ENCODE results near the gene PSRC1.
A peak's percentile ranks its signal among the peaks of the same experiment; 100 is the strongest.
"Not testable (repeated sequence)": the region's sequence is repeated elsewhere in the genome, so short reads cannot be mapped to it uniquely, and the experiment has no call there.

Gene PSRC1

GRCh38 chr1:109290137-109290536 is 7.2 kb upstream of the PSRC1 start:
- Histone ChIP-seq H3K4me2 (ENCODE audit: low read depth, low read length, poor library complexity, severe bottlenecking) (no peak overlapping the region), H3K4me3 (ENCODE audit: insufficient read depth, low read length, poor library complexity, severe bottlenecking) (no peak overlapping the region), H3K9me3 (ENCODE audit: insufficient read depth, low read length) (no peaks in the 10 kb centered on the region), H3F3A (ENCODE audit: insufficient read depth) (no peaks in the 10 kb centered on the region), H3K27ac (ENCODE audit: low read depth, low read length) (no peak overlapping the region), H2AFZ (ENCODE audit: low read depth, low read length, severe bottlenecking) (no peak overlapping the region), H3K79me2 (ENCODE audit: insufficient read depth, low read length) (no peaks in the 10 kb centered on the region), H3K27me3 (ENCODE audit: low read length) (no peaks in the 10 kb centered on the region), H3K9me2 (replicated peaks; ENCODE audit: insufficient read depth, low read length) (no peaks in the 10 kb centered on the region), H3K36me3 (ENCODE audit: low read length) (no peaks in the 10 kb centered on the region), H3K9ac (ENCODE audit: low read length) (no peak overlapping the region), H4K20me1 (ENCODE audit: low read depth, low read length) (no peaks in the 10 kb centered on the region)
- TF ChIP-seq CTCF (IDR thresholded peaks at IDR 0.05; ENCODE audit: insufficient read depth, low read length, poor library complexity, severe bottlenecking) = no peak
- TF ChIP-seq EZH2phosphoT487 (conservative IDR thresholded peaks at IDR 0.05; ENCODE audit: low read length) = no peak

- H3K27me3 ChIP-seq (ENCODE audit: low read length); H4K20me1 ChIP-seq (ENCODE audit: low read depth, low read length); H3K9me2 ChIP-seq (replicated peaks; ENCODE audit: insufficient read depth, low read length); H3K9ac ChIP-seq (ENCODE audit: low read length); H2AFZ ChIP-seq (ENCODE audit: low read depth, low read length, severe bottlenecking); H3K27ac ChIP-seq (ENCODE audit: low read depth, low read length); H3F3A ChIP-seq (ENCODE audit: insufficient read depth); H3K36me3 ChIP-seq (ENCODE audit: low read length); H3K79me2 ChIP-seq (ENCODE audit: insufficient read depth, low read length); H3K4me2 ChIP-seq (ENCODE audit: low read depth, low read length, poor library complexity, severe bottlenecking); H3K4me3 ChIP-seq (ENCODE audit: insufficient read depth, low read length, poor library complexity, severe bottlenecking); H3K9me3 ChIP-seq (ENCODE audit: insufficient read depth, low read length): not testable (repeated sequence)
These were observed 3.8 kb upstream of the PSRC1 start for GRCh38 chr1:109286762-109287161.

GRCh38 chr1:109283748-109284600 is 1.0 kb upstream of the PSRC1 start:
- no peaks in the 10 kb centered on the region for H3K27me3 ChIP-seq (ENCODE audit: low read length)
- no peaks in the 10 kb centered on the region for H3K36me3 ChIP-seq (ENCODE audit: low read length)
- no peaks in the 10 kb centered on the region for H3K9me3 ChIP-seq (ENCODE audit: insufficient read depth, low read length)
- no peak for TF ChIP-seq EZH2phosphoT487 (conservative IDR thresholded peaks at IDR 0.05; ENCODE audit: low read length)
- no peak for TF ChIP-seq CTCF (IDR thresholded peaks at IDR 0.05; ENCODE audit: insufficient read depth, low read length, poor library complexity, severe bottlenecking)
- no peaks in the 10 kb centered on the region for H3F3A ChIP-seq (ENCODE audit: insufficient read depth)
- H3K9ac ChIP-seq (ENCODE audit: low read length) = peak overlapping the region; percentile 66
- H3K9me2 ChIP-seq (replicated peaks; ENCODE audit: insufficient read depth, low read length) = no peaks in the 10 kb centered on the region
- H3K4me2 ChIP-seq (ENCODE audit: low read depth, low read length, poor library complexity, severe bottlenecking) = peak overlapping the region; percentile 81
- peak overlapping the region; percentile 90 for H2AFZ ChIP-seq (ENCODE audit: low read depth, low read length, severe bottlenecking)
- H3K27ac ChIP-seq (ENCODE audit: low read depth, low read length) = peak overlapping the region; percentile 46; the same call in 1 of the 2 replicates
- H3K4me3 ChIP-seq (ENCODE audit: insufficient read depth, low read length, poor library complexity, severe bottlenecking) = peak overlapping the region; percentile 70
- H3K79me2 ChIP-seq (ENCODE audit: insufficient read depth, low read length) = no peaks in the 10 kb centered on the region
- no peaks in the 10 kb centered on the region for H4K20me1 ChIP-seq (ENCODE audit: low read depth, low read length)

GRCh38 chr1:109282497-109282951 is 421 bp downstream of the PSRC1 start:
- Histone ChIP-seq H3K9me2 (replicated peaks; ENCODE audit: insufficient read depth, low read length) (no peaks in the 10 kb centered on the region), H3K4me3 (ENCODE audit: insufficient read depth, low read length, poor library complexity, severe bottlenecking) (peak overlapping the region; percentile 70), H3K9me3 (ENCODE audit: insufficient read depth, low read length) (no peaks in the 10 kb centered on the region), H3K9ac (ENCODE audit: low read length) (peak overlapping the region; percentile 66), H3K36me3 (ENCODE audit: low read length) (no peaks in the 10 kb centered on the region), H2AFZ (ENCODE audit: low read depth, low read length, severe bottlenecking) (peak overlapping the region; percentile 90), H3K4me2 (ENCODE audit: low read depth, low read length, poor library complexity, severe bottlenecking) (peak overlapping the region; percentile 81), H3F3A (ENCODE audit: insufficient read depth) (no peaks in the 10 kb centered on the region; the same call in 1 of the 2 replicates), H3K79me2 (ENCODE audit: insufficient read depth, low read length) (no peaks in the 10 kb centered on the region), H3K27ac (ENCODE audit: low read depth, low read length) (no peak overlapping the region), H4K20me1 (ENCODE audit: low read depth, low read length) (no peaks in the 10 kb centered on the region), H3K27me3 (ENCODE audit: low read length) (no peaks in the 10 kb centered on the region)
- no peak for TF ChIP-seq EZH2phosphoT487 (conservative IDR thresholded peaks at IDR 0.05; ENCODE audit: low read length)
- TF ChIP-seq CTCF (IDR thresholded peaks at IDR 0.05; ENCODE audit: insufficient read depth, low read length, poor library complexity, severe bottlenecking) = no peak
